Lung microvascular endothelial cell (primary cell): ENCODE results near the gene HPS1. TPM values are rescaled to one million over a fixed set of nuclear protein-coding genes. Genes with fewer than 3 reads are reported as not detected.

Experiments
- total RNA-seq: library from RNA; depleted of rRNA; stranded (reverse); fragments of >200 nt; gene quantifications from 2 replicates; pipeline ENCODE4 v1.2.1, GENCODE V29; 2014

HPS1 gene
- total RNA-seq, 1 donor from 2014 or later, result 18.1 TPM

Other genes with a start within 250 kb of the HPS1 start
- gene LOXL4, start 178.7 kb downstream of the HPS1 start, total RNA-seq, result under 0.01 and 0.87 TPM in 2 replicates
- 0.99 and 4.6 TPM in 2 replicates for gene PYROXD2, start 31.8 kb downstream of the HPS1 start, total RNA-seq